Measurements from ENCODE around the gene ENOX1. TPM values are rescaled to one million over a fixed set of nuclear protein-coding genes. Genes with fewer than 3 reads are reported as not detected.

The ENOX1 gene
- total RNA-seq, 1 experiment from 2014 or later, result 1.5 TPM

DNA sequence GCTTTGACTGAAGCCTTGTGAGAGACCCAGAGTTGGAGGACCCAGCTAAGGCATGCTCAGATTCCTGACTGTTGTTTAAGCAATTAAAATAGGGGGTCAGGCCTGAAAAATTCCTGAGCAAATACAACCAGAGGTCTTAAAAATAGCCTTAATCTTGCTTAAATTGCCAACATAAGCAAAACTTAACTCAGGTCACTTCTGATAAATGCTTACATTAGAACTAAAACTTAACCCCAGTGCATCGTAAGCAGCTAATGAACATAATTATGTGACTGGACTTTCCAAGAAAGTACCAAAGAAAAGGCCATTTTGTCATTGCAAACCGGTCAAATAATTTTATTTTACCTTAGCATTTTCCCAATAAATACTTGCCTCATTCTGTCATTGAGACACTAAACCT, 294.5 kb downstream of the ENOX1 start:
- no peak for DNase-seq
- no TSS peak for BruUV-seq (replicated peaks)
- Mint-ChIP-seq H3K9me3 (ENCODE audit: low read depth, unreplicated experiment) (no peaks in the 10 kb centered on the region), H3K27me3 (ENCODE audit: unreplicated experiment) (no peaks in the 10 kb centered on the region), H3K4me1 (ENCODE audit: low read depth, unreplicated experiment) (no peaks in the 10 kb centered on the region), H3K36me3 (ENCODE audit: insufficient read depth, unreplicated experiment) (no peaks in the 10 kb centered on the region), H3K27ac (ENCODE audit: unreplicated experiment) (no peak overlapping the region), H3K4me3 (ENCODE audit: low read depth, unreplicated experiment) (no peak overlapping the region)
- CTCF ChIA-PET, result no interaction called here
- intact Hi-C loops (cut with micrococcal nuclease; ENCODE audit: unreplicated experiment), result no loop called here
- TF ChIP-seq CTCF (IDR thresholded peaks at IDR 0.05; ENCODE audit: unreplicated experiment), result no peak

- Mint-ChIP-seq H3K27ac (ENCODE audit: unreplicated experiment) (no peak overlapping the region), H3K4me1 (ENCODE audit: low read depth, unreplicated experiment) (no peaks in the 10 kb centered on the region), H3K9me3 (ENCODE audit: low read depth, unreplicated experiment) (no peaks in the 10 kb centered on the region), H3K4me3 (ENCODE audit: low read depth, unreplicated experiment) (no peak overlapping the region), H3K36me3 (ENCODE audit: insufficient read depth, unreplicated experiment) (no peaks in the 10 kb centered on the region), H3K27me3 (ENCODE audit: unreplicated experiment) (no peaks in the 10 kb centered on the region)
- CTCF ChIA-PET, result no interaction called here
- no peak for TF ChIP-seq CTCF (IDR thresholded peaks at IDR 0.05; ENCODE audit: unreplicated experiment)
- no peak for DNase-seq
- intact Hi-C loops (cut with micrococcal nuclease; ENCODE audit: unreplicated experiment), result no loop called here
- no TSS peak for BruUV-seq (replicated peaks)
Measured at GRCh38 chr13:43489233-43489632, 297.5 kb downstream of the ENOX1 start.

- CTCF ChIA-PET, result no interaction called here
- intact Hi-C loops (cut with micrococcal nuclease; ENCODE audit: unreplicated experiment), result no loop called here
- no TSS peak for BruUV-seq (replicated peaks)
- Mint-ChIP-seq H3K9me3 (ENCODE audit: low read depth, unreplicated experiment) (no peaks in the 10 kb centered on the region), H3K4me1 (ENCODE audit: low read depth, unreplicated experiment) (no peaks in the 10 kb centered on the region), H3K4me3 (ENCODE audit: low read depth, unreplicated experiment) (no peak overlapping the region), H3K27me3 (ENCODE audit: unreplicated experiment) (no peaks in the 10 kb centered on the region), H3K36me3 (ENCODE audit: insufficient read depth, unreplicated experiment) (no peaks in the 10 kb centered on the region), H3K27ac (ENCODE audit: unreplicated experiment) (no peak overlapping the region)
- no peak for TF ChIP-seq CTCF (IDR thresholded peaks at IDR 0.05; ENCODE audit: unreplicated experiment)
- no peak for DNase-seq
Measured at GRCh38 chr13:43487885-43488284, 298.9 kb downstream of the ENOX1 start.

DNA sequence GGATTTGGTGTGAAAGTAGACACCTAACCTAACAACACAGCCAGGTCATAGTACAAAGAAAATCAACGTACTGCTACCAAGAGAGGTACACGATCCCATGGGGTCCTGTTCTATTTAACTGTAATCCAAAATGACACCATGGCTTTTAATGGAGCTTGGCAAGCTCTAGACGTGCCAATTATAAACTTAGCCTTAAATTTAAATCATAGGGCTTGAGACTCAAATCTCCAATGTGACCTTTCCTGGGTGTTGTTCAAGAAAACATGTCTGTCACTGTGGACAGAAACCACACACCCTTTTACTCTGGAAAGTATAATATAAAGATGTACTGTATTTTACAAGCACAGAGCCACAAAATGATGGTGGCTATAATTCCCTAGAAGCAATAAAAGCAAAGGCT, 299.3 kb downstream of the ENOX1 start:
- intact Hi-C loops (cut with micrococcal nuclease; ENCODE audit: unreplicated experiment), result no loop called here
- Mint-ChIP-seq H3K27ac (ENCODE audit: unreplicated experiment) (no peak overlapping the region), H3K9me3 (ENCODE audit: low read depth, unreplicated experiment) (no peaks in the 10 kb centered on the region)

More for the DNA sequence above, 299.3 kb downstream of the ENOX1 start:
- H3K4me3 Mint-ChIP-seq (ENCODE audit: low read depth, unreplicated experiment), result no peak overlapping the region
- H3K4me1 Mint-ChIP-seq (ENCODE audit: low read depth, unreplicated experiment), result no peaks in the 10 kb centered on the region
- no TSS peak for BruUV-seq (replicated peaks)
- H3K36me3 Mint-ChIP-seq (ENCODE audit: insufficient read depth, unreplicated experiment), result no peaks in the 10 kb centered on the region
- no peak for DNase-seq
- H3K27me3 Mint-ChIP-seq (ENCODE audit: unreplicated experiment), result no peaks in the 10 kb centered on the region
- CTCF ChIA-PET, result no interaction called here
- no peak for TF ChIP-seq CTCF (IDR thresholded peaks at IDR 0.05; ENCODE audit: unreplicated experiment)
